HG03469 (cell line): ENCODE measurements around the gene GHRH.

ENCODE experiments used
- ATAC-seq: cut with Tn5 transposase; IDR thresholded peaks from one replicate; pipeline ENCODE4 v1.9.1; 2021; ENCODE audit warnings: mild to moderate bottlenecking, moderate library complexity, moderate number of reproducible peaks; ENCODE audit not compliant: unreplicated experiment

The GHRH gene

DNA sequence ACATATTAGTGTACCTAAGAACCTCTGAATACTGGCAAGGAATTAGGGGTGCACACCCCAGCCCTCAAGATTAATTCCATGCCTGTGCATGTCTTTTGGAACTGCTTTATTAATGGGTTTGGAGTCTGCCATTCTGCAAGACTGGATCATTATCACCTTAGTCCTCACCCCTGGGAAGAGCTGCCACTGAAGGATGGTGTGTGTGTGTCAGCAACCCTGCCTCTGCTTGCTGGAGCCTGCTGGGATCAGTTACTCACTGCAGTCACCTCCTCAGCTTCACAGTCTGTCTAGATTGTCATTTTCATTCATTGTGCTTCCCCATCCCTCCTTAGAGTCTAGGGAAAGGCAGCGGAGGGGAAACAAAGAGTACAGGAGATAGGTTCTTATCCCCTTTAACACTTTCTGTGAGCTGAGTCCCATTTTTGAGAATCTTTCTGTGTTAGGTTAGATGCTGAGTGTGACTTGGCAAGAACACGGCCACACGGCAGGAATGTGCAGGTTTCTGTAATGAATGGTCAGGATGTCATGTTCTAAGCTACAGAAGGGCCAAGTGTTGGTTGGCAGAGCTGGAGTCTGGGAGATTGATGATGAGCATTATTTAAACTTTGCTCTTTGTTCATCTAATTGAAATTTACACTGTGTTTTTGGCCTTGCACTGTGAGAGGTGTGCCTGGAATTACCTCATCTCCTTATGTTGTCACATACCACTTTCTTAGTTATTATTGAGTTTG, 21.1 kb downstream of the GHRH start:
- no peak for ATAC-seq

GRCh38 chr20:37238935-37239451, 22.6 kb downstream of the GHRH start:
- no peak for ATAC-seq

DNA sequence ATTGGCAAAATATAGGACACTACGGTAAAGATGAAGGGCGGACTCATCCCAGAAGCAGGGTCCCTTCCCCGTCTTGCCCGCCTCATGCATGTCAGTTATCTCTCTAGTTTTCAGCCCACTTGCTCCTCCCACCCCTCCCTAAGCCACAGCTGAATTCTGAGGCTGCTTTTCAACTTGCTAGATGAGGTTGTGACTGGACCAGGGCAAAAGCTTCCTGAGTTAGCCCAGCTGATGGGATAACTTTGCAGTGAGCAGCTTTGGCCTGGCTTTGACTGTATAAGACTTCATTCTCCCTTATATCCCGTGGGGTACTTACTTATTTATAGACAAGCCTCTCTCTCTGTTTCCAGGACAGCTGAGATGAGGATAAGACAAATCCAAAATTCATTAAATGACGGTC, 23.2 kb downstream of the GHRH start:
- no peak for ATAC-seq

DNA sequence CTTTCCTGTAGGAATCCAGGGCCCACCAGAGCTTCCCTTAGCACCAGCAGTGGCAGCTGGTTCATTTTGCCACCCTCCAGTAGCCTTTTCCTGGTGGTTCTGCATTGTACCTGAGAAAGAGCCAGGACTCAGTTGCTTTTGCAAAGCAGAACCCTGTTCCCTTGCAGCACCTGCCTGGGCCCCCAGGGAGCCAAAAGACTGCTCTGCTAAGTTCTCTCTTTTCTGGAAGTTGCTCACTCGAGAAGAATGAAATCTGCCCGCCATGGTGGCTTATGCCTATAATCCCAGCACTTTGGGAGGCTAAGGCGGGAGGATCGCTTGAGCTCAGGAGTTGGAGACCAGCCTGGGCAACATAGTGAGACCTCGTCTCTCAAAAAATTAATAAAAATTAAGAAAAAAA, 24.0 kb downstream of the GHRH start:
- no peak for ATAC-seq

DNA sequence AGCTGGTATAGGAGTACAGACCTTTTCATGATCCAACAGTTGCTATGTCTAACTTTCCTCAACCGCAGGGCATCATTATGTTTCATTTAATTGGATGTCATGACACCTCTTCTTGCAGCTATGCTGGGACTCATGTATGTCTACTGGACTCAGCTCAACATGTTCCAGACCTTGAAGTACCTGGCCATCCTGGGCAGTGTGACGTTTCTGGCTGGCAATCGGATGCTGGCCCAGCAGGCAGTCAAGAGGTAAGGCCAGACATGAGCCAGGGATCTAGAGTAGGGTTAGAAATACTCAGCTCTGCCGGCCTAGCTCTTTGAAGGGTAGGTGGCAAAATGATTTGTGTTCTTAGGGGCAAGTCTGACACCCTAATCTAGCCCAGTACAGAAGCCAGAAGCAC, 25.2 kb downstream of the GHRH start:
- ATAC-seq: no peak

DNA sequence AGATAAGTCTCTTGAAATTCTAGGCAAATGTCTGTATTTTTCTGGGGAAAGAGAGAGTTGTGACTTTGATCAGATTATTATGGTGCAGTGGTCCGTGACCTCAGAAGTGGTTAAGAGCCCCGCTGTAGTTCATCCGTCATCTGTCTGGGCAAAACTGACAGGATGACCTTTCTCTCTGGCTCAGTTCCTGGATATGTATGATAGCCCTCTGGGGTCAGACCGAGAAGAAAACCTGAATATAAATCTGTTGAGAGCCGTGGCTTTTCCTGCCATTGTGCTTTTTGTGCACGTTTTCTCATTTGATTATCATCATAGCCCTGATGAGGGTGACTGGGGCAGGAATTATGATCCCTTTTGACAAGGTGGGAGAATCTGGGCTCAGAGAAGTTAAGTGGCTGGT, 26.5 kb downstream of the GHRH start:
- no peak for ATAC-seq

DNA sequence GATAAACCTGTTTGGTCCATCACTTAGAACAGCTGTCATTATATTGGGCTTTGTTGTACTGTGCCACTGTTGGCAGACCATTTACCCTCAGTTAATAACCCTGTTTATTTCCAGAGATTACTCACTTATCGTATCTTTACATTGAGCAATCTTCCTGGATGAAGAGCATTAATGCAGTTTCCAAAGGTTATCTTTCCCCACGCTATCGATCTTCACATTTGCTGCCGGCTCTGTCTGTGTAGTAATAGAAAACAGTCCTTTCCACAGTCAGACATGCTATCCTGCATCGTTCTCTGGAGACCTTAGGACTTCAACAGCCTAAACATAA, 27.4 kb downstream of the GHRH start:
- ATAC-seq: no peak

- ATAC-seq: no peak
These were observed 27.9 kb downstream of the GHRH start for GRCh38 chr20:37233548-37234253.

- no peak for ATAC-seq
These were observed 29.5 kb downstream of the GHRH start for GRCh38 chr20:37231947-37232630.

DNA sequence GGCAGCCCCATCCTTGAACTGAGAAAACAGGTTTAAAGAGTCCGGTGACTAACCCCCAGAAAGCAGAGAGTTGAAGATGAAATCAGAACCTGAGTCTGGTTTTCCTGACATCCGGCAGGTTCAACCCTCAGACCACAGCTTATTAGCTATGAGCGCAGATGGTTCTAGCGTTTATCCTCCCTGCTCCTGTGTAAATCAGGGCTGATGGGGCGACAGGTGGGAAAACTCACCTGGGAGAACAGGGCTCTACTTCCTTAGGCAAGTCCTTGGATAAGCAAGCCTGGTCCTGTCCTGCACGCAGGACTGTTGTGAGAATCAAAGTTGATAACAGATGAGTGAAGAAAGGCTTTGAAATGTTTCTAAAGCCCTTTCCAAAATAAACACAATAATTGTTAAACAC, 31.4 kb downstream of the GHRH start:
- no peak for ATAC-seq

- no peak for ATAC-seq
These were observed 32.3 kb downstream of the GHRH start for GRCh38 chr20:37229357-37229756.

- ATAC-seq: no peak
These were observed 33.0 kb downstream of the GHRH start for GRCh38 chr20:37228656-37229055.

- no peak for ATAC-seq
These were observed 33.5 kb downstream of the GHRH start for GRCh38 chr20:37228082-37228481.

GRCh38 chr20:37226889-37227288, 34.7 kb downstream of the GHRH start:
- no peak for ATAC-seq

DNA sequence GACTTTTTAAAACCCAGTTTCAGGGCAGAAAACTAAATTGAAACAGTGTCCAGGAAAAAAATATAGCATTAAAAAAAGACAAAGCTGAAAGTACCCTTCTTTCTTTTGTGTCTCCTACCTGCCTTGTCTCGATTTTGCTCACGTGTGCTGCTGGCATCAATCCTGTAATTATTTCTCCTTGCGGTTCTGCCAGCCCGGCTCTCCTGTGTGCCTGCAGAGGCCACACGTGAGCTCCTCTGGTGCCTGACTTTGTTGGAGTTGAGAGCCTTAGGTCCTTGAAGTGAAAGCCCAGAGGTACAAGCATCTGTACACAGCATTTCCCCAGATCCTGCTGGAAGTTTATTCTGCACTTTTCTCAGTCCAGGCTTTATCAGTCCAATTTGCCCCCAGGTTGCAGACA, 36.5 kb downstream of the GHRH start:
- no peak for ATAC-seq

DNA sequence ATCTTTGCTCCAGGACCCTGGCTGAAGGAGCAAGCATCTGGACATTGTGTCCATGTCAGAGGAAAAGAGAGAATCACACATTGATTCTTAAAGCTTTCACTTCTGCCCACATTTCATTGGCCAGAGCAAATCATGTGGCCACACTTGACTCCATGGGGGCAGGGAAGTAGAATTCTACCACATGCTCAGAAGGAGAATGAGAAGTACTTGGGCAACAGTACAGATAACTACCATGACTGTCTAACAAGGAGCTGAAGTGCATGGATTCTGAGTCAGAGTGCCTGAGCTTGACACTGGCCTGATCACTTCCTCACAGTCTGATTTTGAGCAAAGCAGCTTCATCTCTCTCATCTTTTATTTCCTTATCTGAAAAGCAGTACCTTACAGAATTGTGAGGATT, 38.6 kb downstream of the GHRH start:
- no peak for ATAC-seq

DNA sequence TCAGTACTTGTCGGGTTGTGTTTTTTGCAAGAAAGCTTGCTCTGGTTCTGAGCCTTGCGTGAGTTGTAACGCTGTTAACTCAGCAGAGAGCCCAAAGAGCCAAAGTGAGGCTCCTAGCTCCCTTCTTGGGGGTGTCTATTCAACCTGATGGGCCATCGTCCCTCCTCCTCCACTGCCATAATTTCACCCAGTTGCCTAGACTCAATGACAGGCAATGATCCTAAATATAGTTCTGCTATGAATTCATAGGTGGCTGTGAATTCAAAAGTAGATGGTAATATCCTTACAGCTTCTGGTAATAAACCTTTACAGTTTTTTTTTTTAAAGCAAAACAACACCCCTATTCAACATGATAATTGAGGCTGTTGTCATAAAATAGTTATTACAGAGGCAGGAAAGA, 39.5 kb downstream of the GHRH start:
- ATAC-seq: no peak

DNA sequence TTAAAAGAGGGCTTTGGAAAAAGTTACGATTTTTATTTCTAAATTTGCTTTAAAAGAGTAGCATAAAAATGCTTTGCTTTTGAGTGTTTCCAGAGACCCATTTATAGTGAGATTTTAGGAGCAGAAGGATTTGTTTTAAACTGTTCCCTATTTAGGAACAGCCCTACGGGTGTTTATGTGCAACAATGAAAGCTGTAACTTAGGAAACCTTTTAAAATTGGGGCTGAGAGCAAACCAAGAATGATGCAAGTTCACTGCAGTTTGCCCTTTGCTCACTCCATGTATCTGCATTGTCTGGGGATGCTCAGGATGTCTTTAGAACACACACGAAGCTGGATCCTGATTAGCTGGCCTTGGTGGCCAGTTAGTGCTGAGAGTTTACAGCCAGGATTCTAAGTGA, 40.9 kb downstream of the GHRH start:
- ATAC-seq: no peak

DNA sequence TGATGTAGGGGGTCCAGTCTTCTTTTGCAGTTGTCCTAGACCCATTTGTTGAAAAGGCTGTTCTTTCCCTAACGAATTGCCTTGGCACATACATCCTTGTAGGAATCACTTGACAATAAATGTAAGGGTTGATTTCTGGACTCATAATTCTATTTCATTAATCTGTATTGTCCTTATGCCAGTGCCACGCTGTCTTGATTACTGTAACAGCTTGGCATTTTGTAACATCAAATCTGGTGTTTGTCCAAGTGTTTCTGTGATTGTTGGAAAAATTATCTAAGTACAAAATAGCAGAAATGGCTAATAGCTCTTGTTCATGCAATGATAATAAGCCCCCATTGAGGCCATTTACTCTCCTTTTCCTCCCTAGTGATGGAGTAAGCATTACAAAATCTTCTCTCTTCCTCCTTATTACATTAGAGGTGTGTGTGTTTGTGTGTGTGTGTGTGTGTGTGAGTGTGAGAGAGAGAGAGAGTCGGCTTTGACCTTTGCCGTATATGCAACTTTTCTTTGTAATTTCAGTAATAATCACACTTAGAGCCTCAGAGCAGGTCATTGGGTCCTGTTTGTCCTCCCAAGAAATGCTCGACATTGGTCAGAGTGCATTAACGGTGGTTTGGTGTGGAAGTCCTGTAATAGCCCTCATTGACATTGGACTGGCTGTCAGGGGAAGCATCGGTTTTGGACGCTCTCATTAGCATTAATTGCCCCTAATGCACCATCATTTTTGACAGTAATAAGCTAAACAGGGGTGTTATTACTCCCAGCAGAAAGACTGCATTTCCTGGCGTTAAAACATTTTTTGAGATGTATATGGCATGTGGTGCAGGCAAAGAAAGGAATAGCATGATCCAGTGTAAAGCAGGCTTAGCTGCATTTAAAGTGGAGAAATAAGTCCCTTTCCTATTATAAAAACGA, 41.6 kb downstream of the GHRH start:
- ATAC-seq: no peak

DNA sequence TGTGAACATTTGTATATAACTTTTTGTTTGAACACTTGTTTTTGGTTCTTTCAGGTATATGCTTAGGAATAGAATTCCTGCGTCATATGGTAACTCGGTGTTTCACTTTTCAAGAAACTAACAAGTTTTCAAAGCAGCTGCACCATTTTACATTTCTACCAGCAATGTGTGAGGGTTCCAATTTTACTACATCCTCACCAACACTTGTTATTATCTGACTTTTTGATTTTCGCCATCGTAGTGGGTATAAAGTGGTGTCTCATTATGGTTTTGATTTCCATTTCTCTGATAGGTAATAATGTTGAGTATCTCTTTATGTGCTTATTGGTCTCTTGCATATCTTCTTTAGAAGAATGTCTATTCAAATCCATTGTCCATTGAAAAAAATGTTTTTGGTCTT, 42.6 kb downstream of the GHRH start:
- no peak for ATAC-seq

GRCh38 chr20:37218441-37218840, 43.2 kb downstream of the GHRH start:
- no peak for ATAC-seq
